RCC 7860 (cell line): ENCODE results near the gene SLC25A39.
"Not testable (repeated sequence)": the region's sequence is repeated elsewhere in the genome, so short reads cannot be mapped to it uniquely, and the experiment has no call there.

Experiments used
- DNase-seq: peaks from one replicate; pipeline ENCODE4 v3.0.0-alpha.2; 2015; ENCODE audit warnings: low spot score
- FAIRE-seq: peaks from 2 replicates; lab custom pipeline; 2012; peaks lifted over from hg19 to GRCh38; lab: Jason Lieb, UNC

SLC25A39 gene

GRCh38 chr17:44335968-44336367 is 11.3 kb upstream of the SLC25A39 start:
- FAIRE-seq (no peak), DNase-seq (no peak)

- FAIRE-seq: no peak
- DNase-seq: no peak
Observed at GRCh38 chr17:44335564-44335963, 10.9 kb upstream of the SLC25A39 start.

- peak; percentile 35 for DNase-seq
- no peak for FAIRE-seq
Observed at GRCh38 chr17:44334727-44335126, 10.1 kb upstream of the SLC25A39 start.

- DNase-seq (no peak), FAIRE-seq (no peak)
Observed at GRCh38 chr17:44334315-44334714, 9.7 kb upstream of the SLC25A39 start.

GRCh38 chr17:44333371-44333770 is 8.7 kb upstream of the SLC25A39 start:
- FAIRE-seq (no peak), DNase-seq (no peak)

GRCh38 chr17:44331249-44331760 is 6.7 kb upstream of the SLC25A39 start:
- FAIRE-seq (peak; percentile 28), DNase-seq (peak; percentile 54)

GRCh38 chr17:44330263-44330662 is 5.6 kb upstream of the SLC25A39 start:
- not testable (repeated sequence) for FAIRE-seq, DNase-seq

GRCh38 chr17:44329516-44329915 is 4.9 kb upstream of the SLC25A39 start:
- not testable (repeated sequence) for FAIRE-seq, DNase-seq

- no peak for FAIRE-seq
Observed at GRCh38 chr17:44327715-44328449, 3.3 kb upstream of the SLC25A39 start.

GRCh38 chr17:44326861-44327444 is 2.3 kb upstream of the SLC25A39 start:
- FAIRE-seq: no peak
- DNase-seq: peak; percentile 91

More at GRCh38 chr17:44327715-44328449, 3.3 kb upstream of the SLC25A39 start:
- DNase-seq: no peak

GRCh38 chr17:44324092-44324570 is 492 bp downstream of the SLC25A39 start:
- DNase-seq: no peak
- FAIRE-seq: no peak

GRCh38 chr17:44323359-44324091 is 1.1 kb downstream of the SLC25A39 start:
- FAIRE-seq (no peak), DNase-seq (no peak)

- FAIRE-seq: no peak
- DNase-seq: no peak
Observed at GRCh38 chr17:44322236-44322895, 2.3 kb downstream of the SLC25A39 start.

- FAIRE-seq (no peak), DNase-seq (no peak)
Observed at GRCh38 chr17:44321246-44322120, 3.1 kb downstream of the SLC25A39 start.

GRCh38 chr17:44320066-44320465 is 4.6 kb downstream of the SLC25A39 start:
- no peak for DNase-seq
- FAIRE-seq: no peak

- DNase-seq (no peak), FAIRE-seq (no peak)
Observed at GRCh38 chr17:44318077-44318892, 6.3 kb downstream of the SLC25A39 start.

- FAIRE-seq (no peak), DNase-seq (no peak)
Observed at GRCh38 chr17:44317545-44317944, 7.1 kb downstream of the SLC25A39 start.

GRCh38 chr17:44315760-44316731 is 8.6 kb downstream of the SLC25A39 start:
- FAIRE-seq: no peak

More at GRCh38 chr17:44315760-44316731, 8.6 kb downstream of the SLC25A39 start:
- DNase-seq: no peak
